ENCODE data around the gene ZBTB21.
A peak's percentile ranks its signal among the peaks of the same experiment; 100 is the strongest.

Gene ZBTB21

GRCh38 chr21:42012344-42012743, 2.2 kb upstream of the ZBTB21 start:
- WGBS, 2 donors (ENCODE audit: extremely low coverage in 2 of 2, insufficient read length in 2 of 2, insufficient replicate concordance in 1 of 2), result no CpG with 5 or more reads among the region's 9 CpGs
- H2AK5ac ChIP-seq (ENCODE audit: low read depth, low read length), result no peak overlapping the region
- H3K27me3 ChIP-seq (ENCODE audit: control insufficient read depth in 3 of 3, insufficient read depth in 3 of 3, low read depth in 1 of 3, low read length in 3 of 3), result peaks cover 0 to 26% (median 8%) of the 10 kb centered on the region in 3 experiments
- H3K27ac ChIP-seq (replicated peaks; ENCODE audit: low read length), result no peak overlapping the region
- no peak overlapping the region for H3K4ac ChIP-seq (ENCODE audit: low read length)
- no peak overlapping the region for H2BK120ac ChIP-seq (ENCODE audit: low read depth, low read length)
- no peak overlapping the region for H3K4me2 ChIP-seq (ENCODE audit: insufficient read depth, low read length, poor library complexity, severe bottlenecking)
- no peak overlapping the region for H3K23ac ChIP-seq (ENCODE audit: low read depth, low read length, poor library complexity)
- no peak overlapping the region for H2BK12ac ChIP-seq (ENCODE audit: low read length)
- no peak overlapping the region for H3K18ac ChIP-seq (ENCODE audit: low read length)
- H2AFZ ChIP-seq (ENCODE audit: low read length), result no peak overlapping the region
- DNase-seq (ENCODE audit: low spot score), result no peak
- peaks cover 0 to 1% of the 10 kb centered on the region in 2 donors for H3K4me1 ChIP-seq (ENCODE audit: control insufficient read depth in 2 of 2, insufficient read depth in 1 of 2, low read depth in 1 of 2, low read length in 2 of 2)
- H4K91ac ChIP-seq (ENCODE audit: low read depth, low read length, poor library complexity), result no peak overlapping the region
- H4K8ac ChIP-seq (ENCODE audit: low read depth, low read length), result no peak overlapping the region
- no peaks in the 10 kb centered on the region for H3K79me1 ChIP-seq (ENCODE audit: low read depth, low read length)
- H3K36me3 ChIP-seq (replicated peaks in 1 of 2; ENCODE audit: control insufficient read depth in 2 of 2, insufficient read depth in 2 of 2, low read length in 2 of 2), result peaks cover 0 to 8% of the 10 kb centered on the region in 2 donors
- H3K14ac ChIP-seq (ENCODE audit: low read length), result no peak overlapping the region
- H3K4me3 ChIP-seq (ENCODE audit: low read length in 2 of 2), result no peak overlapping the region
- peaks cover 2 to 10% of the 10 kb centered on the region in 2 donors for H3K9me3 ChIP-seq (replicated peaks in 1 of 2; ENCODE audit: control insufficient read depth in 2 of 2, insufficient read depth in 1 of 2, low read depth in 1 of 2, low read length in 2 of 2)
- no peak overlapping the region for H2BK15ac ChIP-seq (ENCODE audit: low read length)
- no peak overlapping the region for H2BK5ac ChIP-seq (ENCODE audit: low read length)
- no peak overlapping the region for H3K9ac ChIP-seq (ENCODE audit: low read depth, low read length, poor library complexity)

GRCh38 chr21:42010507-42011495, 641 bp upstream of the ZBTB21 start:
- WGBS, 2 donors (ENCODE audit: extremely low coverage in 2 of 2, insufficient read length in 2 of 2, insufficient replicate concordance in 1 of 2), result no CpG with 5 or more reads among the region's 120 CpGs
- peak; percentile 17 for DNase-seq (ENCODE audit: low spot score)
- peak overlapping the region; percentile 96 for H2AFZ ChIP-seq (ENCODE audit: low read length)

GRCh38 chr21:42009018-42009830, 936 bp downstream of the ZBTB21 start:
- H3K23ac ChIP-seq (ENCODE audit: low read depth, low read length, poor library complexity), result peak overlapping the region; percentile 90
- H3K18ac ChIP-seq (ENCODE audit: low read length), result peak overlapping the region; percentile 90
- H3K14ac ChIP-seq (ENCODE audit: low read length), result peak overlapping the region; percentile 40
- no CpG with 5 or more reads among the region's 86 CpGs for WGBS, 2 donors (ENCODE audit: extremely low coverage in 2 of 2, insufficient read length in 2 of 2, insufficient replicate concordance in 1 of 2)
- H3K27ac ChIP-seq (replicated peaks; ENCODE audit: low read length), result peak overlapping the region; percentile 68
- H3K36me3 ChIP-seq (replicated peaks in 1 of 2; ENCODE audit: control insufficient read depth in 2 of 2, insufficient read depth in 2 of 2, low read length in 2 of 2), result peaks cover 0 to 29% of the 10 kb centered on the region in 2 donors
- peaks cover 0 to 1% of the 10 kb centered on the region in 2 donors for H3K4me1 ChIP-seq (ENCODE audit: control insufficient read depth in 2 of 2, insufficient read depth in 1 of 2, low read depth in 1 of 2, low read length in 2 of 2)
- no peak overlapping the region for H4K91ac ChIP-seq (ENCODE audit: low read depth, low read length, poor library complexity)
- H3K9me3 ChIP-seq (replicated peaks in 1 of 2; ENCODE audit: control insufficient read depth in 2 of 2, insufficient read depth in 1 of 2, low read depth in 1 of 2, low read length in 2 of 2), result peaks cover 0 to 2% of the 10 kb centered on the region in 2 donors
- H2BK120ac ChIP-seq (ENCODE audit: low read depth, low read length), result no peak overlapping the region
- H3K4ac ChIP-seq (ENCODE audit: low read length), result no peak overlapping the region
- no peaks in the 10 kb centered on the region for H3K79me1 ChIP-seq (ENCODE audit: low read depth, low read length)
- no peak overlapping the region for H4K8ac ChIP-seq (ENCODE audit: low read depth, low read length)
- peaks cover 0 to 18% (median 8%) of the 10 kb centered on the region in 3 experiments for H3K27me3 ChIP-seq (ENCODE audit: control insufficient read depth in 3 of 3, insufficient read depth in 3 of 3, low read depth in 1 of 3, low read length in 3 of 3)
- peak overlapping the region; percentile 92 for H3K4me2 ChIP-seq (ENCODE audit: insufficient read depth, low read length, poor library complexity, severe bottlenecking)
- no peak overlapping the region for H2BK5ac ChIP-seq (ENCODE audit: low read length)
- no peak overlapping the region for H2BK12ac ChIP-seq (ENCODE audit: low read length)
- peak overlapping the region; percentile 55 to 87 for H3K4me3 ChIP-seq (ENCODE audit: low read length in 2 of 2)
- DNase-seq (ENCODE audit: low spot score), result peak; percentile 39
- no peak overlapping the region for H2BK15ac ChIP-seq (ENCODE audit: low read length)
- peak overlapping the region; percentile 75 for H3K9ac ChIP-seq (ENCODE audit: low read depth, low read length, poor library complexity)
- no peak overlapping the region for H2AK5ac ChIP-seq (ENCODE audit: low read depth, low read length)
- peak overlapping the region; percentile 89 for H2AFZ ChIP-seq (ENCODE audit: low read length)

More at GRCh38 chr21:42010507-42011495, 641 bp upstream of the ZBTB21 start:
- Histone ChIP-seq H3K4me3 (ENCODE audit: low read length in 2 of 2) (peak overlapping the region; percentile 55 to 92), H3K14ac (ENCODE audit: low read length) (no peak overlapping the region), H3K9me3 (replicated peaks in 1 of 2; ENCODE audit: control insufficient read depth in 2 of 2, insufficient read depth in 1 of 2, low read depth in 1 of 2, low read length in 2 of 2) (peaks cover 2 to 10% of the 10 kb centered on the region in 2 donors), H3K4me2 (ENCODE audit: insufficient read depth, low read length, poor library complexity, severe bottlenecking) (peak overlapping the region; percentile 82), H4K8ac (ENCODE audit: low read depth, low read length) (no peak overlapping the region), H2BK120ac (ENCODE audit: low read depth, low read length) (no peak overlapping the region), H3K36me3 (replicated peaks in 1 of 2; ENCODE audit: control insufficient read depth in 2 of 2, insufficient read depth in 2 of 2, low read length in 2 of 2) (peaks cover 0 to 22% of the 10 kb centered on the region in 2 donors), H3K23ac (ENCODE audit: low read depth, low read length, poor library complexity) (peak overlapping the region; percentile 67), H3K27ac (replicated peaks; ENCODE audit: low read length) (peak overlapping the region; percentile 85), H3K9ac (ENCODE audit: low read depth, low read length, poor library complexity) (peak overlapping the region; percentile 70), H2BK5ac (ENCODE audit: low read length) (no peak overlapping the region), H3K4ac (ENCODE audit: low read length) (no peak overlapping the region), H2BK12ac (ENCODE audit: low read length) (no peak overlapping the region), H2BK15ac (ENCODE audit: low read length) (no peak overlapping the region), H3K4me1 (ENCODE audit: control insufficient read depth in 2 of 2, insufficient read depth in 1 of 2, low read depth in 1 of 2, low read length in 2 of 2) (peaks cover 0 to 1% of the 10 kb centered on the region in 2 donors), H3K79me1 (ENCODE audit: low read depth, low read length) (no peaks in the 10 kb centered on the region), H3K18ac (ENCODE audit: low read length) (peak overlapping the region; percentile 97), H2AK5ac (ENCODE audit: low read depth, low read length) (no peak overlapping the region), H4K91ac (ENCODE audit: low read depth, low read length, poor library complexity) (no peak overlapping the region), H3K27me3 (ENCODE audit: control insufficient read depth in 3 of 3, insufficient read depth in 3 of 3, low read depth in 1 of 3, low read length in 3 of 3) (peaks cover 0 to 22% (median 8%) of the 10 kb centered on the region in 3 experiments)

All from neuronal stem cell (in vitro differentiated cells).